Neural progenitor cell (in vitro differentiated cells): ENCODE data around the gene SOCS6.
"Not testable (repeated sequence)": the region's sequence is repeated elsewhere in the genome, so short reads cannot be mapped to it uniquely, and the experiment has no call there.

ENCODE experiments used
- CTCF ChIP-seq: fragments of 200-600 bp; sonication (generic); IDR thresholded peaks from 2 replicates; pipeline ENCODE4 v1.5.1; 2017; ENCODE audit warnings: antibody characterized with exemption, mild to moderate bottlenecking
- EZH2phosphoT487 ChIP-seq: fragments of 200-600 bp; sonication (generic); IDR thresholded peaks from 2 replicates; pipeline ENCODE4 v1.6.1; 2017; ENCODE audit warnings: antibody characterized with exemption

GRCh38 chr18:70348481-70348880, 59.6 kb downstream of the SOCS6 start:
- not testable (repeated sequence) for TF ChIP-seq CTCF, EZH2phosphoT487
